MCF 10A (cell line): ENCODE results near the gene BCL2L1. TPM values are rescaled to one million over a fixed set of nuclear protein-coding genes. Genes with fewer than 3 reads are reported as not detected.

ENCODE experiments used
- BruUV-seq: library from RNA; stranded (reverse); fragments of 400-500 nt; replicated peaks from 2 replicates; lab custom pipeline; 2021; lab: Mats Ljungman, UMichigan
- CTCF ChIA-PET: fragments of 300-600 bp; sonication (Branson Sonifier 250); formaldehyde crosslinking; extraction: SDS; loops from one replicate; lab custom pipeline; 2021; ENCODE audit warnings: antibody characterized with exemption, inconsistent platforms; lab: Yijun Ruan, JAX
- POLR2A ChIA-PET: fragments of 300-600, 350-650 bp; sonication (Branson Sonifier 250); formaldehyde crosslinking; extraction: SDS; loops from one replicate; lab custom pipeline; 2020; ENCODE audit warnings: antibody characterized with exemption, inconsistent platforms; lab: Yijun Ruan, JAX
- DNase-seq: peaks from one replicate; pipeline ENCODE4 v3.0.0-alpha.2; 2018; ENCODE audit not compliant: unreplicated experiment
- H3K27ac Mint-ChIP-seq: one replicate; pipeline ENCODE4 v1.8.0; 2022; ENCODE audit warnings: mild to moderate bottlenecking, low read depth, mixed read lengths; ENCODE audit not compliant: unreplicated experiment
- H3K27me3 Mint-ChIP-seq: one replicate; pipeline ENCODE4 v1.8.0; 2022; ENCODE audit warnings: mixed read lengths; ENCODE audit not compliant: insufficient read depth, unreplicated experiment
- H3K36me3 Mint-ChIP-seq: one replicate; pipeline ENCODE4 v1.8.0; 2022; ENCODE audit warnings: mild to moderate bottlenecking, moderate library complexity, mixed read lengths; ENCODE audit not compliant: insufficient read depth, unreplicated experiment
- H3K4me1 Mint-ChIP-seq: one replicate; pipeline ENCODE4 v1.8.0; 2022; ENCODE audit warnings: mixed read lengths; ENCODE audit not compliant: insufficient read depth, unreplicated experiment
- H3K4me3 Mint-ChIP-seq: one replicate; pipeline ENCODE4 v1.8.0; 2022; ENCODE audit warnings: mild to moderate bottlenecking, moderate library complexity, mixed read lengths; ENCODE audit not compliant: unreplicated experiment
- H3K9me3 Mint-ChIP-seq: one replicate; pipeline ENCODE4 v1.8.0; 2022; ENCODE audit warnings: mixed read lengths; ENCODE audit not compliant: unreplicated experiment
- CTCF ChIP-seq: fragments of 200-600 bp; IDR thresholded peaks from one replicate; pipeline ENCODE4 v1.8.0; 2022; ENCODE audit warnings: antibody characterized with exemption, mild to moderate bottlenecking; ENCODE audit not compliant: unreplicated experiment
- intact Hi-C: fragments of 100-400 bp; cut with micrococcal nuclease; formaldehyde crosslinking; loops from 2 replicates; pipeline ENCODE4 v1.14.1; 2022
- total RNA-seq: library from RNA; stranded (reverse); gene quantifications from 2 replicates; pipeline ENCODE4 v1.2.3, GENCODE V29; 2022

Gene BCL2L1
- total RNA-seq, 1 experiment from 2014 or later = 156 TPM

GRCh38 chr20:31687777-31688176, 34.9 kb downstream of the BCL2L1 start:
- no peak for TF ChIP-seq CTCF
- Mint-ChIP-seq H3K27ac (peak overlapping the region; percentile 39), H3K27me3 (no peaks in the 10 kb centered on the region), H3K9me3 (no peaks in the 10 kb centered on the region), H3K36me3 (peaks cover 75% of the 10 kb centered on the region), H3K4me3 (no peak overlapping the region), H3K4me1 (peaks cover 30% of the 10 kb centered on the region)
- CTCF ChIA-PET = interaction anchor here (0.5 to 1.4 kb wide), 5 partner anchors 23 to 220 kb away, joined by 3 to 4 read pairs (median 3); no protein-coding TSS in a partner anchor
- intact Hi-C loops = no loop called here
- no peak for DNase-seq
- POLR2A ChIA-PET = interaction anchor here (0.7 kb wide), 1 partner anchor 36 kb away, joined by 3 read pairs; no protein-coding TSS in a partner anchor
- BruUV-seq = no TSS peak

GRCh38 chr20:31685853-31686643, 36.6 kb downstream of the BCL2L1 start:
- H3K27me3 Mint-ChIP-seq = no peaks in the 10 kb centered on the region
- H3K27ac Mint-ChIP-seq = no peak overlapping the region
- no peak for TF ChIP-seq CTCF
- no peaks in the 10 kb centered on the region for H3K9me3 Mint-ChIP-seq
- POLR2A ChIA-PET = interaction anchor here (1.0 to 2.8 kb wide), 4 partner anchors 10 to 37 kb away, joined by 3 to 13 read pairs (median 4); partner anchors contain the start of gene BCL2L1
- DNase-seq = no peak
- CTCF ChIA-PET = interaction anchor here (1.1 to 13.5 kb wide), 5 partner anchors 10 to 118 kb away, joined by 5 to 170 read pairs (median 9); partner anchors contain the start of gene BCL2L1
- H3K4me1 Mint-ChIP-seq = peaks cover 27% of the 10 kb centered on the region
- no peak overlapping the region for H3K4me3 Mint-ChIP-seq
- peaks cover 65% of the 10 kb centered on the region for H3K36me3 Mint-ChIP-seq
- TSS peak; percentile 1 for BruUV-seq
- intact Hi-C loops = no loop called here

DNA sequence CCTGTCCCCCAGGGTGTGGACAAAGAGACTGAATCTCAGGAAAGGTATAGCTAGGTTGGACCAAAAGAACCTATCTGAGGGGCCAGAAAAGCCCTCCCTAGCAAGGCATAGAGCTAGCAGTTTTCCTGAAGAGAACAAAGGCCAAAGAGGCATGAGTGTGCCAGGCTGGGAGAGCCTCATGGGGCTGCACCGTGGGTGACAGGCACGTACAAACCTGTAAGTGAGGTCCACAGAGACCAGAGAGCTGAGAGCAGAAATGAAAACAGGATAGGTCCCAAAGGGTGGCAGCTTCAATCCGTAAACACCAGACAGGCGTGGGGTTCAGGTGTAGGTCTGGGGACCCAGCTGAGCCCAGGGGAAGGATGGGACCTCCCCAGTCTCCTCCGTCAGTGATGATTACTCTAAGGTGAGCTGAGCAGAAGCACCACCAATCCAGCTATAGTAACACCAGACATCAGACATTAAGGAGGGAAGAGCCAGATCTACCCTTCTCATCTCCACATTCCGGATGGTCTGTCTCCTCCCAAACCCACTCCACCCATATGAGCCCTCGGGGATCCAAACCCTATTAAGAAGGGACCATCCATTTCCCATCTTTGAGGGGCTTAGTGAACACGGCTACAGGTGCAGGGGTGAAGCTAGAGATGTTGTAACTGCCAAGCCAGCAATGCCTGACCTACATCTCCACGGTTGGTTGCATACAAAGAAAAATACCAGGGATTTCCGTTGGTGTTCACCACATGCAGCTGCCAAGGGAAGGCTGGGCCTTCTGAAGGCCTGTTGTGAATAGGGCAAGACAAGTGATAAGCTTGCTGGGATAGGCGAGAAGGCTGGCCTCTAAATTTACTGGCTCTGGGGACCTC, 38.3 kb downstream of the BCL2L1 start:
- TF ChIP-seq CTCF = no peak
- H3K27ac Mint-ChIP-seq = peak overlapping the region; percentile 66
- ChIA-PET POLR2A (interaction anchor here (0.5 to 2.9 kb wide), 12 partner anchors 9 to 56 kb away, joined by 3 to 13 read pairs (median 4); partner anchors contain the start of gene TPX2), CTCF (interaction anchor here (0.6 to 13.5 kb wide), 8 partner anchors 9 to 71 kb away, joined by 3 to 170 read pairs (median 8); partner anchors contain the start of gene BCL2L1)
- peaks cover 58% of the 10 kb centered on the region for H3K36me3 Mint-ChIP-seq
- intact Hi-C loops = no loop called here
- no peak for DNase-seq
- no peaks in the 10 kb centered on the region for H3K27me3 Mint-ChIP-seq
- no TSS peak for BruUV-seq
- peaks cover 30% of the 10 kb centered on the region for H3K4me1 Mint-ChIP-seq
- no peaks in the 10 kb centered on the region for H3K9me3 Mint-ChIP-seq
- H3K4me3 Mint-ChIP-seq = no peak overlapping the region
